ENCODE measurements around the gene PFAS.

PFAS gene

DNA sequence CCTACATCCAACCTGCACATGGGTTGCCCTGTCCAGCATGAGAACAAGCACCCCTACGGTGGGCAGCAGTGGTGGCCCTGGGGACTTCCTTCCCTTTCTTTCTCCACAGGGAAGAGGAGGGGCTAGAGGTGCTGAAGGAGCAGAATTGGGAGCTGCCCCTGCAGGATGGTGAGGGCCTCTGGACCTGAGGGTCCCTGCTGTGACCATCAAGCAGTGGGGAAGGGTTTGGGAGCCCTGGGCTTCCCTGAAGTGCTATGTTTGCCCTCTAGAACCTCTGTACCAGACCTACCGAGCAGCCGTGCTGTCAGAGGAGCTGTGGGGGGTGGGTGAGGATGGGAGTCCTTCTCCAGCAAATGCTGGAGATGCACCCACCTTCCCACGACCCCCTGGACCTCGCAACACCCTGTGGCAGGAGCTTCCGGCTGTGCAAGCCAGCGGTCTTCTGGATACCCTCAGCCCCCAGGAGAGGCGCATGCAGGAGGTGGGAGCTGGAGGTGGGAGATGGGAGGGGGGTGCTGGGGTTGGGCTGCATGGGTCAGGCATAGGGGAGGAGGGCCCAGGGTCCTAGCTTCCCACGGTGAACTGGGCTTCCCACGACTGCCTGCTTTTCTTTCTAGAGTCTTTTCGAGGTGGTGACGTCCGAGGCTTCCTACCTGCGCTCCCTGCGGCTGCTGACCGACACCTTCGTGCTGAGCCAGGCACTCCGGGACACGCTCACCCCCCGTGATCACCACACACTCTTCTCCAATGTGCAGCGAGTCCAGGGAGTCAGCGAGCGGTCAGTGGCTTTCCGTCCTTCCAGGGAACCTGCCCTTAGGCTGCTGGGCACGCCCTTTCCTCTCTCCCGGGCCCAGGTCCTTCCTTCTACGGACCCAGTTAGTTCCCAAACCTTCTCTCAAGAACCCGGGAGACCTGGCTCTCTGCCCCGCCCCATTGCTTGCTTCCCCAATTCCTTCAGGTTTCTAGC lies 66.0 kb downstream of the PFAS start:
- DNase-seq (ENCODE audit: extremely low read depth, low read depth): no peak
- TF ChIP-seq, protein P1, sequence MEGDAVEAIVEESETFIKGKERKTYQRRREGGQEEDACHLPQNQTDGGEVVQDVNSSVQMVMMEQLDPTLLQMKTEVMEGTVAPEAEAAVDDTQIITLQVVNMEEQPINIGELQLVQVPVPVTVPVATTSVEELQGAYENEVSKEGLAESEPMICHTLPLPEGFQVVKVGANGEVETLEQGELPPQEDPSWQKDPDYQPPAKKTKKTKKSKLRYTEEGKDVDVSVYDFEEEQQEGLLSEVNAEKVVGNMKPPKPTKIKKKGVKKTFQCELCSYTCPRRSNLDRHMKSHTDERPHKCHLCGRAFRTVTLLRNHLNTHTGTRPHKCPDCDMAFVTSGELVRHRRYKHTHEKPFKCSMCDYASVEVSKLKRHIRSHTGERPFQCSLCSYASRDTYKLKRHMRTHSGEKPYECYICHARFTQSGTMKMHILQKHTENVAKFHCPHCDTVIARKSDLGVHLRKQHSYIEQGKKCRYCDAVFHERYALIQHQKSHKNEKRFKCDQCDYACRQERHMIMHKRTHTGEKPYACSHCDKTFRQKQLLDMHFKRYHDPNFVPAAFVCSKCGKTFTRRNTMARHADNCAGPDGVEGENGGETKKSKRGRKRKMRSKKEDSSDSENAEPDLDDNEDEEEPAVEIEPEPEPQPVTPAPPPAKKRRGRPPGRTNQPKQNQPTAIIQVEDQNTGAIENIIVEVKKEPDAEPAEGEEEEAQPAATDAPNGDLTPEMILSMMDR (IDR thresholded peaks at IDR 0.05; ENCODE audit: low read depth, low read length): no peak

DNA sequence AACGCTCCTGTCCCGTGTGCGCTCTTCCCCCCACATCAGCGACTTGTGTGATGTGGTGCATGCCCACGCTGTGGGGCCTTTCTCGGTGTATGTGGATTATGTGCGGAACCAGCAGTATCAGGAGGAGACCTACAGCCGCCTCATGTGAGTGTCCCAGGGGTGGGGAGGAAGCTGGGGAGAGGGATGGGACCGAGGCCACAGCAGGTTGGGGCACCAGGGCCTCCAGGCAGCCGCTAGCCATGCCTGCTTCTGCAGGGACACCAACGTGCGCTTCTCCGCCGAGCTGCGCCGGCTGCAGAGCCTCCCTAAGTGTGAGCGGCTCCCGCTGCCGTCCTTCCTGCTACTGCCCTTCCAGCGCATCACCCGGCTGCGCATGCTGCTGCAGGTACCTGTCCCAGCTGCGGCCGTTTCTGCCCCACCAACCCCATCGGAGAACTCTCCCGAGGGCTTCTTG lies 66.7 kb downstream of the PFAS start:
- TF ChIP-seq, protein P1 (IDR thresholded peaks at IDR 0.05; ENCODE audit: low read depth, low read length): no peak
- no peak for DNase-seq (ENCODE audit: extremely low read depth, low read depth)

DNA sequence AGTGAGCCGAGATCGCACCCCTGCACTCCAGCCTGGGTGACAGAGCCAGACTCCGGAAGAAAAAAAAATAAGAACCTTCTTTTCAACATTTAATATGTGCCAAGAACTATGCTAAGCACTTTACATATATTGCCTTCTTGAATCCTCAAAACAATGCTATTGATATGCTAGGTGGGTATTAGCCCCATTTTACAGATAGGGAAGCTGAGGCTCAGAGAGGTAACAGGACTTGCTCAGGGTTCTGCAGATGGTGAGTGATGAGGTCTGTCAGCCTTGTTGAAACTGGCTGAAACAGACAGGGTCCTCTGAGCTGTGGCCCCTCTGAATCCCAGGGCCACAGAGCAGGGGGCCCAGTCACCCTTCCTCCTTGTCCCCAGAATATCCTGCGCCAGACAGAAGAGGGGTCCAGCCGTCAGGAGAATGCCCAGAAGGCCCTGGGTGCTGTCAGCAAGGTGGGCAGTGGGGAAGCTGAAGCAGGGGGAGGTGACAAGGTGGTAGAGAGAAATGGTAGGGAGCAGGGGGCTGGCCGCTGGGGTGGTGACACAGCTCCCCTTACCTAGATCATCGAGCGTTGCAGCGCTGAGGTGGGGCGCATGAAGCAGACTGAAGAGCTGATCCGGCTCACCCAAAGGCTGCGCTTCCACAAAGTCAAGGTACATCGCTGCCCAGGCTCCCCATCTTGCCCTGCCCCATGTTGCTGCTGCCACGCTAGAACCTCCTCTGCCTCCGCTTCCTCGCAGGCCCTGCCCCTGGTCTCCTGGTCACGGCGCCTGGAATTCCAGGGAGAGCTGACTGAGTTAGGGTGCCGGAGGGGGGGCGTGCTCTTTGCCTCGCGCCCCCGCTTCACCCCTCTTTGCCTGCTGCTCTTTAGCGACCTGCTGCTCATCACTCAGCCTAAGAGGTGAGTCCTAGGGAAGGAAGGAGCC lies 69.2 kb downstream of the PFAS start:
- TF ChIP-seq, protein P1 (IDR thresholded peaks at IDR 0.05; ENCODE audit: low read depth, low read length): no peak
- DNase-seq (ENCODE audit: extremely low read depth, low read depth): no peak
